NCI-H748 treated with DMSO at 0.1 percent for 48 hours (cell line): ENCODE measurements around the gene KLHL20.
"Not testable (repeated sequence)": the region's sequence is repeated elsewhere in the genome, so short reads cannot be mapped to it uniquely, and the experiment has no call there.

Experiments
- DNase-seq: peaks from one replicate; lab custom pipeline; 2025; lab: John Stamatoyannopoulos, UW

Gene KLHL20

GRCh38 chr1:173714759-173715537 lies at the start of gene KLHL20:
KLHL20 (plus strand) TSS chr1:173714981; CDS start chr1:173716044, 1,063 bp downstream.
- peak; percentile 71 for DNase-seq

- DNase-seq = no peak
These were observed 48.1 kb upstream of the KLHL20 start for GRCh38 chr1:173666646-173667045.

- no peak for DNase-seq
These were observed 45.3 kb upstream of the KLHL20 start, which contains the start of gene ANKRD45 for GRCh38 chr1:173669491-173669941. ANKRD45 (minus strand) TSS chr1:173669851; CDS start chr1:173659418, 10,433 bp downstream.

DNA sequence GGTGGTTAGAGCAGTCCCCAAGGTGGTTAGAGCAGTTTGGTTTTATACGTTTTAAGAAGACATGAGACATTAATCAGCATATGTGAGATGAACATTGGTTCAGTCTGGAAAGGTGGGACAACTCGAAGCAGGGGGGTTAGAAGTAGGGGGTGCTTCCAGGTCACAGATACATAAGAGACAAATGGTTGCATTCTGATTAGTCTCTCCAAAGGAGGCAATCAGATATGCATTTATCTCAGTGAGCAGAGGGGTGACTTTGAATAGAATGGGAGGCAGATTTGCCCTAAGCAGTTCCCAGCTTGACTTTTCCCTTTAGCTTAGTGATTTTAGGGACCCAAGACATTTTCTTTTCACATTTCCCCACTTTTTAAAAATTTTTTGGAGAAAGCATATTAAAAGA lies 40.3 kb upstream of the KLHL20 start:
- not testable (repeated sequence) for DNase-seq

DNA sequence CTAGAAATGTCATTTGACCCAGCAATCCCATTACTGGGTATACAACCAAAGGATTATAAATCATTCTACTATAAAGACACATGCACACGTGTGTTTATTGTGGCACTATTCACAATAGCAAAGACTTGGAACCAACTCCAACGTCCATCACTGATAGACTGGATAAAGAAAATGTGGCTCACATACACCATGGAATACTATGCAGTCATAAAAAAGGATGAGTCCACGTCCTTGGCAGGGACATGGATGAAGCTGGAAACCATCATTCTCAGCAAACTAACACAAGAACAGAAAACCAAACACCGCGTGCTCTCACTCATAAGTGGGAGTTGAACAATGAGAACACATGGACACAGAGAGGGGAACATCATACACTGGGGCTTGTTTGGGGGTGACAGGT lies 34.6 kb upstream of the KLHL20 start:
- not testable (repeated sequence) for DNase-seq

GRCh38 chr1:173682184-173682583 lies 32.6 kb upstream of the KLHL20 start:
- DNase-seq = no peak

- DNase-seq = peak; percentile 12
These were observed 30.9 kb upstream of the KLHL20 start for GRCh38 chr1:173683838-173684237.

DNA sequence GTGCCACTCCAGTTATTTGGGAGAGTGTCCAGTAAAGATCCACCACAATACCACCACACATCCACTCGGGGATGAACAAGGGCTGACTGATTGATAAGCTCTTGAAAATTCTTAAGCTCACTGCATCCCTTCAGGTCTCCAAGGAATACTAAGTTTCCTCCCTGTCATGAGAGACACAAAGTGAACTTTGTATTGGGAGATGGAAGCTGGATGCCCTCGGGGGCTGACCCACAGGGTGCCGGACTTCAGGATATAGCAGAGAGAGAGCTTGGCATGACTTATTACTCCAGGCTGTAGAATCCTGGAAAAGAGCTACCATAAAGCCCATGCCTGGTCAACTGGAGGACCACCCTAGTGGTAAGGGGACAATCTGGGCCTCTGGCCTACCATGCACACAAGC lies 29.7 kb upstream of the KLHL20 start:
- not testable (repeated sequence) for DNase-seq

GRCh38 chr1:173688300-173688699 lies 26.5 kb upstream of the KLHL20 start:
- no peak for DNase-seq

GRCh38 chr1:173693238-173693637 lies 21.5 kb upstream of the KLHL20 start:
- DNase-seq = no peak

DNA sequence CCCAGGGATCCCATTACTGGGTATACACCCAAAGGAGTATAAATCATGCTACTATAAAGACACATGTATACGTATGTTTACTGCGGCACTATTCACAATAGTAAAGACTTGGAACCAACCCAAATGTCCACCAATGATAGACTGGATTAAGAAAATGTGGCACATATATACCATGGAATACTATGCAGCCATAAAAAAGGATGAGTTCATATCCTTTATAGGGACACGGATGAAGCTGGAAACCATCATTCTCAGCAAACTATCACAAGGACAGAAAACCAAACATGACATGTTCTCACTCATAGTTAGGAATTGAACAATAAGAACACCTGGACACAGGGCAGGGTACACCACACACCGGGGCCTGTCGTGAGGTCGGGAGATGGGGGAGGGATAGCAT lies 13.5 kb upstream of the KLHL20 start:
- DNase-seq = not testable (repeated sequence)

DNA sequence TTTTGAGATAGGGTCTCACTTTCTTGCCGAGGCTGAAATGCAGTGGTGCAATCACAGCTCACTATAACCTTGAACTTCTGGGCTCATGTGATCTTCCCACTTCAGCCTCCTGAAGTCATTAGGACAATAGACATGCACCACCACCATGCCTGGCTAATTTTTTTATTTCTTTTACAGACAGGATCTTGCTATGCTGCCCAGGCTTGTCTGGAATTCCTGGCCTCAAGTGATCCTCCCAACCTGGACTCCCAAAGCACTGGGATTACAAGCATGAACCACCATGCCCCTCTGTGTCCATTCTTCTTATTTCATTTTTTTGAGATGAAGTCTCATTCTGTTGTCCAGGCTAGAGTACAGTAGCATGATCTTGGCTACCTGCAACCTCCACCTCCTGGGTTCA lies 12.0 kb upstream of the KLHL20 start:
- DNase-seq = no peak

GRCh38 chr1:173705117-173705516 lies 9.7 kb upstream of the KLHL20 start:
- no peak for DNase-seq

- no peak for DNase-seq
These were observed 6.0 kb upstream of the KLHL20 start for GRCh38 chr1:173708787-173709186.

- DNase-seq = no peak
These were observed 381 bp upstream of the KLHL20 start for GRCh38 chr1:173714441-173714758.

DNA sequence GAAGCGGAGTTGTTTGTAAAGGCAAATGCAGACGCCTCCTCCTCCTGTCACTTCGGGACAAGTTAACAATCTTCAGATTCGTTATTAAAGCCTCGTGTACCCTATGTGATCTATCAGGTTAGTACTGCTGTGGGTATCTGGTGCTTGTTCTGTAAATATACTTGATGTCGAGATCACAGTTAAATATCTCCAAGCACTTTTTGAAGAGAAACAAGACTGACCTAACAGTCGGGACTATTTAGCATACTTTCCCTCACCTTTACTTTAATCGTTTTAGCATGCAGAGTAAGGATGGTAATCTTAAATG lies 710 bp downstream of the KLHL20 start:
- no peak for DNase-seq

DNA sequence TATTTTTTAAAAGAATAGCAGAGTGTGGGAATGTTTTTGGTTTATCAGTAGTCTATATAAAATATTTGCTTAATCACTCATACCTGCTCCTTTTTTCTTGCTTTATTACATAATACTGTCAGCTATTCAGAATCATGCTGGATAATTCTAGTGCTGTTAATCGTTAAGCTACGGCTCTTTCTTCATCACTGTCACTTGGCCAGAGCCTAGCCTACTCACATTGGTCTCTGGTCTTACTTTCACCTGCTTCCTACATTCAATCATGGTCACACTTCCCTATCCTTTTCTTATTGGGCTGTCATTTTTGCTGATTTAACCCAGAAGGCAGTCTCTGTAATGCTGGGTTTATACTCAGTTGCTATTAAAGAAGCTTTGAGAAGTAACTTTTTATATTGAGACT lies 2.5 kb downstream of the KLHL20 start:
- DNase-seq = no peak

DNA sequence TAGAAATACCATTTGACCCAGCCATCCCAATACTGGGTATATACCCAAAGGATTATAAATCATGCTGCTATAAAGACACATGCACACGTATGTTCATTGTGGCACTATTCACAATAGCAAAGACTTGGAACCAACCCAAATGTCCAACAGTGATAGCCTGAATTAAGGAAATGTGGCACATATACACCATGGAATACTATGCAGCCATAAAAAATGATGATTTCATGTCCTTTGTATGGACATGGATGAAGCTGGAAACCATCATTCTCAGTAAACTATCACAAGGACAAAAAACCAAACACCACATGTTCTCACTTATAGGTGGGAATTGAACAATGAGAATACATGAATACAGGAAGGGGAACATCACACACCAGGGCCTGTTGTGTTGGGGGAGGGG lies 16.6 kb downstream of the KLHL20 start:
- DNase-seq = not testable (repeated sequence)

DNA sequence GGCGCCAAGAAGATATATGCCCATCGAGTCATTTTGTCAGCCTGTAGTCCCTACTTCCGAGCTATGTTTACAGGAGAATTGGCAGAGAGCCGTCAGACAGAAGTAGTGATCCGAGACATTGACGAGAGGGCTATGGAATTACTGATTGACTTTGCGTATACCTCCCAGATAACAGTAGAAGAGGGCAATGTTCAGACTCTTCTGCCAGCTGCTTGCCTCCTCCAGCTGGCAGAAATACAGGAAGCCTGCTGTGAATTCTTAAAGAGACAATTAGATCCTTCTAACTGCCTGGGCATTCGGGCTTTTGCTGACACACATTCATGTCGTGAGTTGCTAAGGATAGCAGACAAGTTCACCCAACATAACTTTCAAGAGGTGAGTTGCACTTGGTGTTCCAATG lies 19.1 kb downstream of the KLHL20 start:
- no peak for DNase-seq

DNA sequence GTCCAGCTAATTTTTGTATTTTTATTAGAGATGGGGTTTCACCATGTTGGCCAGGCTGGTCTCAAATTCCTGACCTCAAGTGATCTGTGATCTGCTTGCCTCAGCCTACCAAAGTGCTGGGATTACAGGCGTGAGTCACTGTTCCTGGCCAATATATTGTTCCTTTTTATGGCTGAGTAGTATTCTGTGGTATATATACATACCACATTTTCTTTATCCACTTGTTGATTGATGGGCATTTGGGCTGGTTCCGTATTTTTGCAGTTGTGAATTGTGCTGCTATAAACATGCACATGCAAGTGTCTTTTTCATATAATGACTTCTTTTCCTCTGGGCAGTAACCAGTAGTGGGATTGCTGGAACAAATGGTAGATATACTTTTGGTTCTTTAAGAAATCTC lies 21.3 kb downstream of the KLHL20 start:
- not testable (repeated sequence) for DNase-seq

- DNase-seq = no peak
These were observed 27.6 kb downstream of the KLHL20 start for GRCh38 chr1:173742203-173742886.

DNA sequence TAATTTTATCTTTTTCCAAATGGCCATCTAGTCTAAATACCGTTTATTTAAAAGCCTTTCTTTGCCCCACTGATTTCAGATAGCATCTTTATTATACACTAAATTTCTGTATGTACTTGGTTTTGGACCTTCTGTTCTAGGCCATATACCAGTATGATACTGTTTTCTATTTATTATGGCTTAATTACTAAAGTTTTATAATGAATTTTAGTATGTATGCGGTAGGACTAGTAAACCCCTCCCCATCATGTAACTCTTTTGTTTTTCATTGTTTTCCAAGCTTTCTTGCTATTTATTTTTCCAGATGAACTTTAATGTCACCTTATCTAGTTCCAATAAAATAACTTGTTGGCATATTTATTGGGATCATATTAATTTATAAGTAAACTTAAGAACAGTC lies 29.9 kb downstream of the KLHL20 start:
- no peak for DNase-seq

GRCh38 chr1:173749137-173749536 lies 34.4 kb downstream of the KLHL20 start:
- DNase-seq = no peak

DNA sequence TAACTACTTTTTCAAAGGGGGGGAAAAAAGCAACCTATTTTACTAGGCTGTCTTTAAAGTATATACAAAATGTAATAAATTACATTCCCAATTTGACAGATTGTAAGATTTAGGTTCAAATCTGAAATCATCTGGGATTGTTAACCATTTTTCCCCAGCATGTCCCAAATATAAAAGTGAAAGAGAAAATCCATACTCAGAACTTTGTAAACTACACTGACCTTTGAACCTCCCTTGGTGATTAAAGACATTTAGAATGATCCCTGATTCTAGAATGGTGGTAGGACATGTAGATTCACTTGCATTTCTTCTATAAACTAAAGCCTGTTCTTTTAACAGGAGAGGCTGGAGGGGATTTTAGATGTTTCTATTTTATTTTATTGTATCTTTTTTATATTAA lies 39.0 kb downstream of the KLHL20 start:
- DNase-seq = no peak
